EL (cell line): ENCODE measurements around the gene ZNF699.
"Not testable (repeated sequence)": the region's sequence is repeated elsewhere in the genome, so short reads cannot be mapped to it uniquely, and the experiment has no call there.

Experiments used
- DNase-seq: peaks from one replicate; pipeline ENCODE4 v3.0.0-alpha.2; 2016

The ZNF699 gene

GRCh38 chr19:9283485-9283884 lies 26.2 kb downstream of the ZNF699 start:
- DNase-seq: not testable (repeated sequence)

GRCh38 chr19:9251236-9251635 lies 58.4 kb downstream of the ZNF699 start:
- no peak for DNase-seq

- DNase-seq: no peak
Measured at GRCh38 chr19:9250630-9251029, 59.0 kb downstream of the ZNF699 start, which contains the start of gene OR7E24. Gene OR7E24 (plus strand): TSS chr19:9250930. CDS start chr19:9251044, 114 bp downstream.
